Neuronal stem cell (in vitro differentiated cells): ENCODE data around the gene CYP17A1.

ENCODE experiments used
- DNase-seq: peaks from one replicate; pipeline ENCODE4 v3.0.0-alpha.2; 2013; ENCODE audit warnings: low spot score
- H2AFZ ChIP-seq: one replicate; pipeline ENCODE4 v1.6.1; 2013; ENCODE audit warnings: mild to moderate bottlenecking, low read length, inconsistent platforms
- H2AK5ac ChIP-seq: 2 replicates; pipeline ENCODE4 v1.6.1; 2013; ENCODE audit warnings: low read depth, mild to moderate bottlenecking, inconsistent platforms, low read length, moderate library complexity, mixed read lengths
- H2BK120ac ChIP-seq: 2 replicates; pipeline ENCODE4 v1.6.1; 2013; ENCODE audit warnings: low read depth, mild to moderate bottlenecking, inconsistent platforms, low read length, moderate library complexity, mixed read lengths
- H2BK12ac ChIP-seq: one replicate; pipeline ENCODE4 v1.6.1; 2013; ENCODE audit warnings: low read length, inconsistent platforms
- H2BK15ac ChIP-seq: 2 replicates; pipeline ENCODE4 v1.6.1; 2013; ENCODE audit warnings: mild to moderate bottlenecking, low read length, inconsistent platforms, mixed read lengths
- H2BK5ac ChIP-seq: one replicate; pipeline ENCODE4 v1.6.1; 2013; ENCODE audit warnings: inconsistent platforms, mild to moderate bottlenecking, low read length, moderate library complexity
- H3K14ac ChIP-seq: one replicate; pipeline ENCODE4 v1.6.1; 2013; ENCODE audit warnings: low read length, inconsistent platforms
- H3K18ac ChIP-seq: 2 replicates; pipeline ENCODE4 v1.6.1; 2013; ENCODE audit warnings: low read length, inconsistent platforms
- H3K23ac ChIP-seq: 2 replicates; pipeline ENCODE4 v1.6.1; 2013; ENCODE audit warnings: low read depth, mild to moderate bottlenecking, mixed read lengths, low read length, inconsistent platforms; ENCODE audit not compliant: poor library complexity
- H3K27ac ChIP-seq: replicated peaks from 3 replicates; pipeline ENCODE4 v1.5.1; 2013; ENCODE audit warnings: low read length, inconsistent platforms
- H3K27me3 ChIP-seq, 3 experiments: 2 replicates each; pipeline ENCODE4 v1.6.1; 2013; ENCODE audit warnings: low read length in 3 of 3, mild to moderate bottlenecking in 2 of 3, inconsistent platforms in 1 of 3, low read depth in 1 of 3, mixed read lengths in 1 of 3, moderate library complexity in 1 of 3; ENCODE audit not compliant: control insufficient read depth in 3 of 3, insufficient read depth in 3 of 3
- H3K36me3 ChIP-seq, 2 donors: replicated peaks in 1 of 2; 2 replicates each; pipeline ENCODE4 v1.6.1; 2013; ENCODE audit warnings: low read length in 2 of 2; ENCODE audit not compliant: control insufficient read depth in 2 of 2, insufficient read depth in 2 of 2
- H3K4ac ChIP-seq: 2 replicates; pipeline ENCODE4 v1.6.1; 2013; ENCODE audit warnings: inconsistent platforms, mild to moderate bottlenecking, low read length, moderate library complexity
- H3K4me1 ChIP-seq, 2 donors: 1 replicate in 1 of 2; 2 replicates in 1 of 2; pipeline ENCODE4 v1.6.1; 2013; ENCODE audit warnings: low read length in 2 of 2, low read depth in 1 of 2; ENCODE audit not compliant: control insufficient read depth in 2 of 2, insufficient read depth in 1 of 2
- H3K4me2 ChIP-seq: one replicate; pipeline ENCODE4 v1.6.1; 2013; ENCODE audit warnings: mild to moderate bottlenecking, low read length, inconsistent platforms; ENCODE audit not compliant: insufficient read depth, poor library complexity, severe bottlenecking
- H3K4me3 ChIP-seq, 2 donors: 2 replicates each; pipeline ENCODE4 v1.5.1; 2013; ENCODE audit warnings: low read length in 2 of 2, mild to moderate bottlenecking in 2 of 2, inconsistent platforms in 1 of 2, moderate library complexity in 1 of 2
- H3K79me1 ChIP-seq: one replicate; pipeline ENCODE4 v1.6.1; 2013; ENCODE audit warnings: low read depth, mild to moderate bottlenecking, inconsistent platforms, low read length, moderate library complexity
- H3K9ac ChIP-seq: one replicate; pipeline ENCODE4 v1.6.1; 2013; ENCODE audit warnings: mild to moderate bottlenecking, low read depth, low read length, inconsistent platforms; ENCODE audit not compliant: poor library complexity
- H3K9me3 ChIP-seq, 2 donors: replicated peaks in 1 of 2; 2 replicates each; pipeline versions ENCODE3 to v1.6.1; 2013; ENCODE audit warnings: low read length in 2 of 2, mild to moderate bottlenecking in 2 of 2, inconsistent platforms in 1 of 2, low read depth in 1 of 2, mixed read lengths in 1 of 2, moderate library complexity in 1 of 2; ENCODE audit not compliant: control insufficient read depth in 2 of 2, insufficient read depth in 1 of 2
- H4K8ac ChIP-seq: one replicate; pipeline ENCODE4 v1.6.1; 2013; ENCODE audit warnings: low read depth, mild to moderate bottlenecking, inconsistent platforms, low read length, moderate library complexity
- H4K91ac ChIP-seq: one replicate; pipeline ENCODE4 v1.6.1; 2013; ENCODE audit warnings: low read length, low read depth, mild to moderate bottlenecking, inconsistent platforms; ENCODE audit not compliant: poor library complexity
- WGBS, 2 donors: extraction: QIAGEN DNeasy Blood & Tissue Kit; methylation state at CpG; one replicate each; pipeline ENCODE4 v1.1.7; 2013; ENCODE audit warnings: missing lambda C conversion rate in 2 of 2, mixed read lengths in 1 of 2; ENCODE audit not compliant: insufficient read length in 2 of 2, insufficient replicate concordance in 1 of 2; ENCODE audit errors: extremely low coverage in 2 of 2; 5-methylcytosine and 5-hydroxymethylcytosine counted together

The CYP17A1 gene

GRCh38 chr10:102808380-102808779 lies 28.8 kb downstream of the CYP17A1 start:
- no CpG with 5 or more reads among the region's 4 CpGs for WGBS, 2 donors
- no peak overlapping the region for H3K23ac ChIP-seq
- no peak overlapping the region for H2BK12ac ChIP-seq
- H3K18ac ChIP-seq: no peak overlapping the region
- no peak overlapping the region for H3K4me2 ChIP-seq
- H3K4me3 ChIP-seq: no peak overlapping the region
- no peak overlapping the region for H2BK15ac ChIP-seq
- H3K4me1 ChIP-seq: peaks cover 0 to 4% of the 10 kb centered on the region in 2 donors
- H3K9ac ChIP-seq: no peak overlapping the region
- DNase-seq: no peak
- H4K91ac ChIP-seq: no peak overlapping the region
- no peak overlapping the region for H3K14ac ChIP-seq
- H2AK5ac ChIP-seq: no peak overlapping the region
- H2BK5ac ChIP-seq: no peak overlapping the region
- H2AFZ ChIP-seq: no peak overlapping the region
- no peaks in the 10 kb centered on the region for H3K79me1 ChIP-seq
- no peak overlapping the region for H3K27ac ChIP-seq
- H3K36me3 ChIP-seq: peaks cover 18 to 36% of the 10 kb centered on the region in 2 donors
- no peak overlapping the region for H3K4ac ChIP-seq
- H3K9me3 ChIP-seq: peaks cover 0 to 4% of the 10 kb centered on the region in 2 donors
- no peak overlapping the region for H2BK120ac ChIP-seq
- no peak overlapping the region for H4K8ac ChIP-seq
- H3K27me3 ChIP-seq: no peaks in the 10 kb centered on the region

- H3K9ac ChIP-seq: no peak overlapping the region
- no peak overlapping the region for H2BK120ac ChIP-seq
- H3K18ac ChIP-seq: no peak overlapping the region
- H3K23ac ChIP-seq: no peak overlapping the region
- no peak overlapping the region for H3K14ac ChIP-seq
- no peak for DNase-seq
- no peak overlapping the region for H4K8ac ChIP-seq
- no peak overlapping the region for H3K27ac ChIP-seq
- H3K27me3 ChIP-seq: no peaks in the 10 kb centered on the region
- no peak overlapping the region for H3K4ac ChIP-seq
- no peak overlapping the region for H2BK12ac ChIP-seq
- peaks cover 7 to 9% of the 10 kb centered on the region in 2 donors for H3K4me1 ChIP-seq
- no peak overlapping the region for H2AFZ ChIP-seq
- H3K4me2 ChIP-seq: no peak overlapping the region
- H3K79me1 ChIP-seq: peaks cover 2% of the 10 kb centered on the region
- no peak overlapping the region for H2AK5ac ChIP-seq
- H3K36me3 ChIP-seq: peaks cover 3 to 28% of the 10 kb centered on the region in 2 donors
- no CpG with 5 or more reads among the region's 2 CpGs for WGBS, 2 donors
- no peak overlapping the region for H2BK5ac ChIP-seq
- H4K91ac ChIP-seq: no peak overlapping the region
- H3K9me3 ChIP-seq: peaks cover 0 to 4% of the 10 kb centered on the region in 2 donors
- H2BK15ac ChIP-seq: no peak overlapping the region
- H3K4me3 ChIP-seq: no peak overlapping the region
These were observed 32.7 kb downstream of the CYP17A1 start for GRCh38 chr10:102804382-102805055.

GRCh38 chr10:102802920-102803534 lies 34.2 kb downstream of the CYP17A1 start:
- H3K36me3 ChIP-seq: peaks cover 3 to 42% of the 10 kb centered on the region in 2 donors
- H4K8ac ChIP-seq: no peak overlapping the region
- H3K18ac ChIP-seq: no peak overlapping the region
- H3K4me1 ChIP-seq: peaks cover 6 to 9% of the 10 kb centered on the region in 2 donors
- H4K91ac ChIP-seq: no peak overlapping the region
- H2BK120ac ChIP-seq: no peak overlapping the region
- no peak overlapping the region for H3K4ac ChIP-seq
- no peak overlapping the region for H3K9ac ChIP-seq
- H3K27ac ChIP-seq: no peak overlapping the region
- H3K14ac ChIP-seq: no peak overlapping the region
- no peak for DNase-seq
- no peaks in the 10 kb centered on the region for H3K27me3 ChIP-seq
- peaks cover 0 to 4% of the 10 kb centered on the region in 2 donors for H3K9me3 ChIP-seq
- no peak overlapping the region for H3K23ac ChIP-seq
- H2BK15ac ChIP-seq: no peak overlapping the region
- no CpG with 5 or more reads among the region's 6 CpGs for WGBS, 2 donors
- H2AFZ ChIP-seq: no peak overlapping the region
- H2BK5ac ChIP-seq: no peak overlapping the region
- H3K79me1 ChIP-seq: peaks cover 2% of the 10 kb centered on the region
- H2BK12ac ChIP-seq: no peak overlapping the region
- no peak overlapping the region for H2AK5ac ChIP-seq
- H3K4me2 ChIP-seq: no peak overlapping the region
- no peak overlapping the region for H3K4me3 ChIP-seq

GRCh38 chr10:102801978-102802377 lies 35.2 kb downstream of the CYP17A1 start:
- no peak for DNase-seq
- Histone ChIP-seq H3K4me1 (peaks cover 6 to 9% of the 10 kb centered on the region in 2 donors), H4K91ac (no peak overlapping the region), H2BK12ac (no peak overlapping the region), H3K36me3 (peaks cover 3 to 44% of the 10 kb centered on the region in 2 donors), H2BK15ac (no peak overlapping the region), H3K4me3 (no peak overlapping the region), H3K9ac (no peak overlapping the region), H3K23ac (no peak overlapping the region), H2AK5ac (no peak overlapping the region), H3K27me3 (no peaks in the 10 kb centered on the region), H3K4ac (no peak overlapping the region), H3K18ac (no peak overlapping the region), H2BK120ac (no peak overlapping the region), H2BK5ac (no peak overlapping the region), H3K9me3 (peaks cover 0 to 4% of the 10 kb centered on the region in 2 donors), H2AFZ (no peak overlapping the region), H4K8ac (no peak overlapping the region), H3K27ac (no peak overlapping the region), H3K14ac (no peak overlapping the region), H3K4me2 (no peak overlapping the region), H3K79me1 (peaks cover 2% of the 10 kb centered on the region)
- no CpG with 5 or more reads among the region's 3 CpGs for WGBS, 2 donors
